Trophoblast cell (in vitro differentiated cells and primary cell): ENCODE measurements around the gene RNF208.

Experiments used
- DNase-seq, 2 donors: peaks; one replicate each; pipeline ENCODE4 v3.0.0-alpha.2; 2016
- H2AFZ ChIP-seq: 2 replicates; pipeline ENCODE4 v1.6.1; 2013; ENCODE audit warnings: low read length, moderate library complexity, mild to moderate bottlenecking; ENCODE audit not compliant: insufficient read depth, poor library complexity
- H2AK5ac ChIP-seq: 2 replicates; pipeline ENCODE4 v1.6.1; 2013; ENCODE audit warnings: mild to moderate bottlenecking, low read length
- H2BK120ac ChIP-seq: 2 replicates; pipeline ENCODE4 v1.6.1; 2013; ENCODE audit warnings: low read length, mild to moderate bottlenecking, moderate library complexity; ENCODE audit not compliant: insufficient read depth, poor library complexity
- H2BK12ac ChIP-seq: 2 replicates; pipeline ENCODE4 v1.6.1; 2013; ENCODE audit warnings: mild to moderate bottlenecking, low read length, moderate library complexity
- H2BK5ac ChIP-seq: 2 replicates; pipeline ENCODE4 v1.6.1; 2013; ENCODE audit warnings: low read length, low read depth, moderate library complexity, mild to moderate bottlenecking; ENCODE audit not compliant: poor library complexity
- H3K14ac ChIP-seq: 2 replicates; pipeline ENCODE4 v1.6.1; 2013; ENCODE audit warnings: mild to moderate bottlenecking, low read length
- H3K18ac ChIP-seq: 2 replicates; pipeline ENCODE4 v1.6.1; 2013; ENCODE audit warnings: mild to moderate bottlenecking, low read length
- H3K23ac ChIP-seq: 2 replicates; pipeline ENCODE4 v1.6.1; 2013; ENCODE audit warnings: low read length
- H3K27ac ChIP-seq: 2 replicates; pipeline ENCODE4 v1.5.1; 2013; ENCODE audit warnings: low read depth, mild to moderate bottlenecking, inconsistent platforms, low read length, moderate library complexity
- H3K27me3 ChIP-seq: 2 replicates; pipeline ENCODE4 v1.6.1; 2013; ENCODE audit warnings: inconsistent platforms, mild to moderate bottlenecking, low read length, moderate library complexity; ENCODE audit not compliant: insufficient read depth
- H3K36me3 ChIP-seq, 2 experiments: 1 replicate in 1 of 2; 2 replicates in 1 of 2; pipeline ENCODE4 v1.6.1; 2013; ENCODE audit warnings: low read length in 2 of 2, mild to moderate bottlenecking in 2 of 2, moderate library complexity in 1 of 2; ENCODE audit not compliant: insufficient read depth in 2 of 2, control insufficient read depth in 1 of 2
- H3K4ac ChIP-seq: 2 replicates; pipeline ENCODE4 v1.6.1; 2013; ENCODE audit warnings: low read depth, mild to moderate bottlenecking, low read length, moderate library complexity
- H3K4me1 ChIP-seq, 2 experiments: 1 replicate in 1 of 2; 2 replicates in 1 of 2; pipeline ENCODE4 v1.6.1; 2013; ENCODE audit warnings: low read length in 2 of 2, mild to moderate bottlenecking in 2 of 2, moderate library complexity in 1 of 2; ENCODE audit not compliant: insufficient read depth in 2 of 2, control insufficient read depth in 1 of 2
- H3K4me2 ChIP-seq: 2 replicates; pipeline ENCODE4 v1.6.1; 2013; ENCODE audit warnings: inconsistent platforms, mild to moderate bottlenecking, low read length, moderate library complexity
- H3K4me3 ChIP-seq: 2 replicates; pipeline ENCODE4 v1.5.1; 2013; ENCODE audit warnings: mild to moderate bottlenecking, low read depth, low read length, inconsistent platforms
- H3K79me1 ChIP-seq: one replicate; pipeline ENCODE4 v1.6.1; 2013; ENCODE audit warnings: low read length
- H3K79me2 ChIP-seq: 2 replicates; pipeline ENCODE4 v1.6.1; 2013; ENCODE audit warnings: low read length, mild to moderate bottlenecking; ENCODE audit not compliant: control insufficient read depth, insufficient read depth, poor library complexity
- H3K9ac ChIP-seq: 2 replicates; pipeline ENCODE4 v1.6.1; 2013; ENCODE audit warnings: mild to moderate bottlenecking, low read length
- H3K9me3 ChIP-seq: 2 replicates; pipeline ENCODE4 v1.6.1; 2013; ENCODE audit warnings: low read depth, mild to moderate bottlenecking, control low read depth, inconsistent platforms, low read length; ENCODE audit not compliant: insufficient read depth
- H4K12ac ChIP-seq: 2 replicates; pipeline ENCODE4 v1.6.1; 2013; ENCODE audit warnings: low read depth, mild to moderate bottlenecking, low read length, moderate library complexity
- H4K8ac ChIP-seq: 2 replicates; pipeline ENCODE4 v1.6.1; 2013; ENCODE audit warnings: low read depth, mild to moderate bottlenecking, low read length, moderate library complexity
- H4K91ac ChIP-seq: one replicate; pipeline ENCODE4 v1.6.1; 2013; ENCODE audit warnings: low read depth, mild to moderate bottlenecking, low read length, moderate library complexity
- WGBS: extraction: QIAGEN DNeasy Blood & Tissue Kit; methylation state at CpG from one replicate; pipeline ENCODE4 v1.1.7; 2013; ENCODE audit warnings: missing lambda C conversion rate; ENCODE audit not compliant: insufficient read length, insufficient coverage; ENCODE audit errors: extremely low coverage; 5-methylcytosine and 5-hydroxymethylcytosine counted together

The RNF208 gene

DNA sequence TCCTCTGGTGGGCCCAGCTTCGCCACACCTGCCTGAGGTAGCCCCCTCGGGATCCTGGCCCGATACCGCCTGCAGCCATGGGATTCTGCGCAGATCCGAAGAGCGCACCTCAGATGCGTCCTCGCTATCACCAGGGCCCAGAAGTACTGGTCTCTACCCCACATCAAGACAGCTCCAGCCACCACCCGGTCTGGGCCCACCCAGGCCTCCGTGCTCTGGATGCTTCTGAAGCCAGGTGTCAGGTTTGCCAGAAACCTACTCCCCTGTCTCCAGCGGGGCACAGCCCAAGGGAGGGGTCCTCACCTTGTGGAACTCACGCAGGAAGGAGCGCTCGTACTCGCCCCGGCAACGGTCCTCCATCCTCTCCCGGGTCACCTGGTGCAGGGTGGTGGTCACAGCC is 36.1 kb downstream of the RNF208 start:
- Histone ChIP-seq H3K36me3 (peaks cover 69 to 72% of the 10 kb centered on the region in 2 experiments), H3K27ac (no peak overlapping the region), H4K12ac (no peak overlapping the region), H3K9me3 (peaks cover 2% of the 10 kb centered on the region), H3K23ac (no peak overlapping the region), H3K27me3 (no peaks in the 10 kb centered on the region), H2BK120ac (no peak overlapping the region), H2AFZ (no peak overlapping the region), H3K79me1 (peaks cover 5% of the 10 kb centered on the region), H3K18ac (no peak overlapping the region), H4K8ac (no peak overlapping the region), H3K4ac (no peak overlapping the region), H3K4me2 (no peak overlapping the region), H2BK5ac (no peak overlapping the region), H2AK5ac (no peak overlapping the region), H3K79me2 (peaks cover 8% of the 10 kb centered on the region), H4K91ac (no peak overlapping the region), H3K4me3 (no peak overlapping the region), H3K9ac (no peak overlapping the region), H2BK12ac (no peak overlapping the region), H3K14ac (no peak overlapping the region), H3K4me1 (peaks cover 17 to 18% of the 10 kb centered on the region in 2 experiments)
- no peak for DNase-seq
- WGBS, result no CpG with 5 or more reads among the region's 19 CpGs

DNA sequence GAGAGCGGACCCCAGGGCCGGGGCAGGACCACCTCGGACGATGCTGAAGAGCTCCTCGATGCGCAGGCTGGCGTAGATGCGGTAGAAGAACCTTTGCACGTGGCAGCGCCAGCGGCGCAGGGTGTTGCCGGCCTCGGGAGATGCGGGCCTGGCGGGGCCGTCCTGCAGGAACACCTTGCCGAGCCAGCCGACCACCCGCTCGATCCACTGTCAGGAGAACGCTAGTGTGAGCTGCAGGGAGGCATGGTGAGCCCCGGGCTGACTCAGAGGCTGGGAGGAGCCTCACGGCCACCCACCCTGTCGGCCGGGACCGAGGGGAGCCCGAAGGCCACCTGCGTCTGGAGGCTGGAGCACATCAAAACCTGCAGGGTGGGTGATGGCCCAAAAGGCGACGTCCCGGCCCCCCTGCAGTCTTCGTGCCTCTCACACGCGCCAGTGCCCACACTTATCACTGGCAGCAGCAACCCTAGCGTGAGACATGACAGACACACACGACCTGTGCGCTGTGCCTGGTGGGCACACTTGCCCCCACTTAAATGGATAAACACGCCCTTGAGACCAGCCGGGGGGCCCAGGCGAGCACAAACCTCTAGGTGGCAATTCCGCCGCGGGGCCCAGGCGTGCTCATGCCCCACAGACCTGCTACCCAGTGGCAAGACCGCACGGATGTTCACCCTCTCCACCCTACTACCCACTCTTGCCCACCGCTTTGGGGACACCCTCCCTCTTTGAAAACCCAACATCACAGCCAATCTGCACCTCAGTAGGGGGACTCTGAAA is 37.0 kb downstream of the RNF208 start:
- H2BK5ac ChIP-seq, result no peak overlapping the region
- no peak overlapping the region for H3K14ac ChIP-seq
- H3K4me2 ChIP-seq, result no peak overlapping the region
- no peak overlapping the region for H2AFZ ChIP-seq
- H3K18ac ChIP-seq, result no peak overlapping the region
- no peak overlapping the region for H3K9ac ChIP-seq
- no peak overlapping the region for H4K12ac ChIP-seq
- H3K4me3 ChIP-seq, result no peak overlapping the region
- H2AK5ac ChIP-seq, result no peak overlapping the region
- no peak overlapping the region for H3K23ac ChIP-seq
- no peak for DNase-seq
- no peak overlapping the region for H2BK120ac ChIP-seq
- no peak overlapping the region for H2BK12ac ChIP-seq
- H3K4me1 ChIP-seq, result peaks cover 17 to 18% of the 10 kb centered on the region in 2 experiments
- H3K4ac ChIP-seq, result no peak overlapping the region
- no peak overlapping the region for H4K91ac ChIP-seq
- H3K27me3 ChIP-seq, result no peaks in the 10 kb centered on the region
- WGBS, result no CpG with 5 or more reads among the region's 48 CpGs
- H3K27ac ChIP-seq, result no peak overlapping the region
- peaks cover 2% of the 10 kb centered on the region for H3K9me3 ChIP-seq
- H3K79me1 ChIP-seq, result peaks cover 5% of the 10 kb centered on the region
- H3K79me2 ChIP-seq, result peaks cover 8% of the 10 kb centered on the region
- H4K8ac ChIP-seq, result no peak overlapping the region
- H3K36me3 ChIP-seq, result peaks cover 69 to 72% of the 10 kb centered on the region in 2 experiments

DNA sequence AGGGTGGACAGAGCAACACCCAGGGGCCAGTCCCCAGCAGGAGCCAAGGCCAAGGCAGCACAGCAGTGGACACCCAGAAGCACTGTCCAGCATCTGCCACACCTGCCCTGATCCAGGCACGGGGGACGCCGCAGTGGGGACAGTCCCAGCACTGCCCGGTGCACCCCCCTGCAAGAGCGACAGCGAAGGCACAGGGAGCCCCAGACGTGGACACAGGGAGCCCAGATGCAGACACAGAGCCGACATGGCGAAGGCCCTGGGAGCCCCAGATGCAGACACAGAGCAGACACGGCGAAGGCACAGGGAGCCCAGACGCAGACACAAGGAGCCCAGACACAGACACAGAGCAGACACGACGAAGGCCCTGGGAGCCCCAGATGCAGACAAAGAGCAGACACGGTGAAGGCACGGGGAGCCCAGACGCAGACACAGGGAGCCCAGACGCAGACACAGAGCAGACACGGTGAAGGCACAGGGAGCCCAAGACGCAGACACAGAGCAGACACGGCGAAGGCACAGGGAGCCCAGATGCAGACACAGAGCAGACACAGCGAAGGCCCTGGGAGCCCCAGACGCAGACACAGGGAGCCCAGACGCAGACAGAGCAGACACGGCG is 38.0 kb downstream of the RNF208 start:
- Histone ChIP-seq H3K18ac (no peak overlapping the region), H3K79me2 (peaks cover 6% of the 10 kb centered on the region), H4K8ac (no peak overlapping the region), H3K4me1 (peaks cover 8 to 9% of the 10 kb centered on the region in 2 experiments), H3K14ac (no peak overlapping the region), H4K91ac (no peak overlapping the region), H3K27me3 (no peaks in the 10 kb centered on the region), H3K9ac (no peak overlapping the region), H4K12ac (no peak overlapping the region), H2BK120ac (no peak overlapping the region), H3K4me3 (no peak overlapping the region), H2AFZ (no peak overlapping the region), H3K79me1 (peaks cover 5% of the 10 kb centered on the region), H3K9me3 (peaks cover 2% of the 10 kb centered on the region), H3K36me3 (peaks cover 74 to 77% of the 10 kb centered on the region in 2 experiments), H2AK5ac (no peak overlapping the region), H3K4me2 (no peak overlapping the region), H3K23ac (no peak overlapping the region), H3K4ac (no peak overlapping the region), H3K27ac (no peak overlapping the region), H2BK12ac (no peak overlapping the region), H2BK5ac (no peak overlapping the region)
- no CpG with 5 or more reads among the region's 27 CpGs for WGBS
- DNase-seq, result no peak

DNA sequence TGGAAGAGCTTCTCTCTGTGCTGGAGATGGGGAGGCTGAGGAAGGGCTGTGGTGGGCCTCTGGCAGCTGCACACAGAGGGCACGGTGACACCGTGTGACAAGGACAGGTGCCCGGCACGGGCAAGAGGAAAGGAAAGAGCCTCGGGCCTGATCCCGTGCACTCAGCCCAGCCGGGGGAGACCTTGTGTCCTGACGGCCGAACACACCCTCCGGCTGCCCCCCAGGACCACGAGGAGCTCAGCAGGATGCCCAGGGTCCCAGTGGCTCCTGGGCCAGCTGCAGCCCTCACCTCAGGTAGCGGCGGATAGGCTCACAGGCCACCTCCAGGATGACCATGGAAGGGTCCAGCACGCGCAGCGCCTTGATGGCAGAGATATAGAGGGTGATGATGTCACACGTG is 39.2 kb downstream of the RNF208 start:
- H3K4me2 ChIP-seq, result no peak overlapping the region
- peaks cover 2% of the 10 kb centered on the region for H3K9me3 ChIP-seq
- WGBS, result no CpG with 5 or more reads among the region's 17 CpGs
- no peak overlapping the region for H3K23ac ChIP-seq
- H3K36me3 ChIP-seq, result peaks cover 78 to 84% of the 10 kb centered on the region in 2 experiments
- H2BK5ac ChIP-seq, result no peak overlapping the region
- no peak overlapping the region for H2BK12ac ChIP-seq
- no peaks in the 10 kb centered on the region for H3K79me1 ChIP-seq
- H3K18ac ChIP-seq, result no peak overlapping the region
- H3K27me3 ChIP-seq, result no peaks in the 10 kb centered on the region
- no peak overlapping the region for H3K14ac ChIP-seq
- no peak overlapping the region for H2AFZ ChIP-seq
- no peak overlapping the region for H4K8ac ChIP-seq
- H3K4ac ChIP-seq, result no peak overlapping the region
- no peak overlapping the region for H3K4me3 ChIP-seq
- peaks cover 8 to 10% of the 10 kb centered on the region in 2 experiments for H3K4me1 ChIP-seq
- no peak overlapping the region for H4K12ac ChIP-seq
- H3K27ac ChIP-seq, result no peak overlapping the region
- no peak for DNase-seq
- no peak overlapping the region for H2BK120ac ChIP-seq
- no peak overlapping the region for H3K9ac ChIP-seq
- no peaks in the 10 kb centered on the region for H3K79me2 ChIP-seq
- no peak overlapping the region for H2AK5ac ChIP-seq
- no peak overlapping the region for H4K91ac ChIP-seq
